Measurements from ENCODE around the gene ADAM19.

Gene ADAM19

GRCh38 chr5:157612581-157612980 lies 37.0 kb upstream of the ADAM19 start:
- Histone ChIP-seq H3K4me3 (no peak overlapping the region), H3K27ac (no peak overlapping the region)
- no peak for DNase-seq (ENCODE audit: low spot score)
- TF ChIP-seq CTCF (IDR thresholded peaks at IDR 0.05) = no peak

GRCh38 chr5:157611571-157612476 lies 36.2 kb upstream of the ADAM19 start:
- Histone ChIP-seq H3K4me3 (no peak overlapping the region), H3K27ac (no peak overlapping the region)
- no peak for DNase-seq (ENCODE audit: low spot score)
- no peak for TF ChIP-seq CTCF (IDR thresholded peaks at IDR 0.05)

- DNase-seq (ENCODE audit: low spot score) = no peak
- H3K27ac ChIP-seq = no peak overlapping the region
- H3K4me3 ChIP-seq = no peak overlapping the region
- TF ChIP-seq CTCF (IDR thresholded peaks at IDR 0.05) = no peak
These were observed 35.4 kb upstream of the ADAM19 start for GRCh38 chr5:157610990-157611389.

- Histone ChIP-seq H3K27ac (peak overlapping the region; percentile 51 to 66), H3K4me3 (peak overlapping the region; percentile 16)
- DNase-seq (ENCODE audit: low spot score) = no peak
- no peak for TF ChIP-seq CTCF (IDR thresholded peaks at IDR 0.05)
These were observed 33.5 kb upstream of the ADAM19 start for GRCh38 chr5:157608972-157609565.

- DNase-seq (ENCODE audit: low spot score) = no peak
- Histone ChIP-seq H3K27ac (no peak overlapping the region), H3K4me3 (no peak overlapping the region)
- no peak for TF ChIP-seq CTCF (IDR thresholded peaks at IDR 0.05)
These were observed 32.0 kb upstream of the ADAM19 start for GRCh38 chr5:157607371-157608161.

GRCh38 chr5:157606046-157606445 lies 30.5 kb upstream of the ADAM19 start:
- no peak for DNase-seq (ENCODE audit: low spot score)
- no peak for TF ChIP-seq CTCF (IDR thresholded peaks at IDR 0.05)
- no peak overlapping the region for H3K27ac ChIP-seq
- no peak overlapping the region for H3K4me3 ChIP-seq
